Osteocyte (in vitro differentiated cells): ENCODE measurements around the gene PNLIPRP3. TPM values are rescaled to one million over a fixed set of nuclear protein-coding genes. Genes with fewer than 3 reads are reported as not detected.

Experiments used
- DNase-seq: peaks from one replicate; pipeline ENCODE4 v3.0.0; 2021; ENCODE audit warnings: mixed read lengths; ENCODE audit not compliant: unreplicated experiment; ENCODE audit errors: extremely low spot score
- H3K27ac Mint-ChIP-seq: one replicate; pipeline ENCODE4 v1.8.0; 2021; ENCODE audit warnings: mild to moderate bottlenecking, mixed read lengths; ENCODE audit not compliant: unreplicated experiment
- H3K27me3 Mint-ChIP-seq: one replicate; pipeline ENCODE4 v1.8.0; 2021; ENCODE audit warnings: mixed read lengths; ENCODE audit not compliant: unreplicated experiment
- H3K36me3 Mint-ChIP-seq: one replicate; pipeline ENCODE4 v1.8.0; 2021; ENCODE audit warnings: mixed read lengths; ENCODE audit not compliant: unreplicated experiment
- H3K4me1 Mint-ChIP-seq: one replicate; pipeline ENCODE4 v1.8.0; 2021; ENCODE audit warnings: mixed read lengths; ENCODE audit not compliant: unreplicated experiment
- H3K4me3 Mint-ChIP-seq: one replicate; pipeline ENCODE4 v1.8.0; 2021; ENCODE audit warnings: mild to moderate bottlenecking, moderate library complexity, mixed read lengths; ENCODE audit not compliant: unreplicated experiment
- H3K9me3 Mint-ChIP-seq: one replicate; pipeline ENCODE4 v1.8.0; 2021; ENCODE audit warnings: mixed read lengths; ENCODE audit not compliant: unreplicated experiment
- total RNA-seq: library from RNA; stranded (reverse); gene quantifications from 2 replicates; pipeline ENCODE4 v1.2.1, GENCODE V29; 2021
- TF ChIP-seq, protein P1 (sequence below): fragments of 200-600 bp; sonication (generic); IDR thresholded peaks from 2 replicates; pipeline ENCODE4 v1.5.0; 2021; ENCODE audit warnings: antibody characterized with exemption, mild to moderate bottlenecking, moderate library complexity

Gene PNLIPRP3
- total RNA-seq, 1 donor from 2014 or later: not detected

DNA sequence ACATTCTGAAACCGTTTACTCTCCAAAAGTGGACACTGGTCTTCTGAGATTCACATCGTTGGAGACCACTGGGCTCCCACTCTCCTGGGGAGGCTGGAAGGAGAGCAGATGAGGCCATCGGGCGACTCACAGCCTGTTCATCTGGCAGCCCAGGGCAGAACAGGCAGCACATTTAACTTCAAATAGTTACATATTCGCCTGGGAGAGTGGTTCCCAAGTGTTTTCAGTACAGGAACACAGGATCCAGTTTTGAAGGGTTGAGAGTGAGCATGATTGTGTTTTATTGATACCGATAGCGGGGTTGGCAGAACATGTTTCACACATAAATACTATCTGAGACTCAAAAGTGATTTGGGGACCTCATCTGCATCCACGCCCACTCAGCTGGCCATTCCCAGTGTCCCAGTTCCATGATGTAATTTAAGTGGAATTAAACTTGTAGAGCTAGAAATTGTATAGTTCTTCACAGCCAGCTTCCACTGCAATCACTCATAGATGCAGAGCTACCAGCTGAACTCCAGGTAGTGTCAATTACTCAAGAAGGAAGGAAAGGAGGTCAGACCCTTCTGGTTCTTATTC lies 95.2 kb downstream of the PNLIPRP3 start:
- Mint-ChIP-seq H3K36me3 (no peaks in the 10 kb centered on the region), H3K4me3 (no peak overlapping the region), H3K9me3 (no peaks in the 10 kb centered on the region), H3K27ac (no peak overlapping the region), H3K27me3 (peaks cover 16% of the 10 kb centered on the region), H3K4me1 (no peaks in the 10 kb centered on the region)
- DNase-seq: no peak
- TF ChIP-seq, protein P1, sequence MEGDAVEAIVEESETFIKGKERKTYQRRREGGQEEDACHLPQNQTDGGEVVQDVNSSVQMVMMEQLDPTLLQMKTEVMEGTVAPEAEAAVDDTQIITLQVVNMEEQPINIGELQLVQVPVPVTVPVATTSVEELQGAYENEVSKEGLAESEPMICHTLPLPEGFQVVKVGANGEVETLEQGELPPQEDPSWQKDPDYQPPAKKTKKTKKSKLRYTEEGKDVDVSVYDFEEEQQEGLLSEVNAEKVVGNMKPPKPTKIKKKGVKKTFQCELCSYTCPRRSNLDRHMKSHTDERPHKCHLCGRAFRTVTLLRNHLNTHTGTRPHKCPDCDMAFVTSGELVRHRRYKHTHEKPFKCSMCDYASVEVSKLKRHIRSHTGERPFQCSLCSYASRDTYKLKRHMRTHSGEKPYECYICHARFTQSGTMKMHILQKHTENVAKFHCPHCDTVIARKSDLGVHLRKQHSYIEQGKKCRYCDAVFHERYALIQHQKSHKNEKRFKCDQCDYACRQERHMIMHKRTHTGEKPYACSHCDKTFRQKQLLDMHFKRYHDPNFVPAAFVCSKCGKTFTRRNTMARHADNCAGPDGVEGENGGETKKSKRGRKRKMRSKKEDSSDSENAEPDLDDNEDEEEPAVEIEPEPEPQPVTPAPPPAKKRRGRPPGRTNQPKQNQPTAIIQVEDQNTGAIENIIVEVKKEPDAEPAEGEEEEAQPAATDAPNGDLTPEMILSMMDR: no peak

DNA sequence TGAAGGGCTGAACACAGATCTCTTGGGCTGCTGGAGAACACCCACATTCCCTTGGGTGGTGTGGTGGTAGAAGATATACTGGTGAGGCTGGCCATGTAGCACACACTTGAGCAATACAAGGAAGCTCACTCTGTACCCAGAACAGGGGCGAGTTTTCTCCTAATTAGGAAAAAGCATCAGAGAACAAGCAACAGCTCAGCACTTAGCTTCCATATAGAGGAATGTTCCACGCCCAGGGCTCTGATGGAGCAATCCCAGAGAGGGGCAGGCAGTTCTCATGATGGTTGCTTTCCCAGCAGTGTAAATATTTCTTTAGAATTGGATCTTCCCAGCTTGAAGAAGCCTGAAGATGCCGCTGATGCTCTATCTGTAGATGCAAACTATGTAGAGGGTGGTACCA lies 97.1 kb downstream of the PNLIPRP3 start:
- TF ChIP-seq, protein P1: no peak
- H3K36me3 Mint-ChIP-seq: no peaks in the 10 kb centered on the region
- no peaks in the 10 kb centered on the region for H3K9me3 Mint-ChIP-seq
- no peak for DNase-seq
- H3K4me1 Mint-ChIP-seq: no peaks in the 10 kb centered on the region
- peaks cover 13% of the 10 kb centered on the region for H3K27me3 Mint-ChIP-seq
- H3K4me3 Mint-ChIP-seq: no peak overlapping the region
- H3K27ac Mint-ChIP-seq: no peak overlapping the region

DNA sequence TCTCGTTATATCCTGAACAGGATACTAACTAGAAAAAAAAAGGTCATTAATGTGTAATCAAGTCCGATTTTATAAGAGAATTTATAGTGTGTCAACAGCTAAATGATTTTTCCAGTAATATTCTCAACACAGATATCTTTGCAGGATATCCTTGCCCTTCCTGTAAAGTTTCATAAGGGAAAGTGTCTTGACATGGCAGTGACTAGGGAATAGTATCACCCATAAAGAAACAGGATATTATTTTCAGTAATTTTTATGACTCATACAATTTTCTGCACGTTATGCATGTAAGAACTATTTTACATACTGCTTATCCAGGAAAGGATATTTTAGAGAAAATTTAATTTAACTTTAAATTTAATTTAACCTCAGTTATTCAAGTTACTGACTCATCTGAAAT lies 98.6 kb downstream of the PNLIPRP3 start:
- Mint-ChIP-seq H3K27ac (no peak overlapping the region), H3K36me3 (no peaks in the 10 kb centered on the region)

More for the DNA sequence above, 98.6 kb downstream of the PNLIPRP3 start:
- Mint-ChIP-seq H3K27me3 (peaks cover 15% of the 10 kb centered on the region), H3K4me3 (no peak overlapping the region), H3K9me3 (no peaks in the 10 kb centered on the region), H3K4me1 (no peaks in the 10 kb centered on the region)
- TF ChIP-seq, protein P1: no peak
- no peak for DNase-seq

Other genes starting within 250 kb of the PNLIPRP3 start
- 41.8 and 44.1 TPM in 2 replicates for gene GFRA1, start 154.6 kb upstream of the PNLIPRP3 start, total RNA-seq
- gene CCDC172, start 103.4 kb upstream of the PNLIPRP3 start, total RNA-seq: not detected in 2 replicates
- gene PNLIP, start 118.1 kb downstream of the PNLIPRP3 start, total RNA-seq: not detected in 2 replicates
- not detected in 2 replicates for gene PNLIPRP1, start 163.1 kb downstream of the PNLIPRP3 start, total RNA-seq
- not detected in 2 replicates for gene PNLIPRP2, start 193.1 kb downstream of the PNLIPRP3 start, total RNA-seq